NT2/D1 (cell line): ENCODE measurements around the gene FOXC1.

Experiments
- SUZ12 ChIP-seq: IDR thresholded peaks from 2 replicates; pipeline ENCODE4 v1.6.1; 2011; ENCODE audit not compliant: insufficient read length, insufficient read depth; ENCODE audit errors: extremely low read depth
- YY1 ChIP-seq: IDR thresholded peaks from 2 replicates; pipeline ENCODE4 v1.6.1; 2011; ENCODE audit not compliant: insufficient read length, insufficient read depth

DNA sequence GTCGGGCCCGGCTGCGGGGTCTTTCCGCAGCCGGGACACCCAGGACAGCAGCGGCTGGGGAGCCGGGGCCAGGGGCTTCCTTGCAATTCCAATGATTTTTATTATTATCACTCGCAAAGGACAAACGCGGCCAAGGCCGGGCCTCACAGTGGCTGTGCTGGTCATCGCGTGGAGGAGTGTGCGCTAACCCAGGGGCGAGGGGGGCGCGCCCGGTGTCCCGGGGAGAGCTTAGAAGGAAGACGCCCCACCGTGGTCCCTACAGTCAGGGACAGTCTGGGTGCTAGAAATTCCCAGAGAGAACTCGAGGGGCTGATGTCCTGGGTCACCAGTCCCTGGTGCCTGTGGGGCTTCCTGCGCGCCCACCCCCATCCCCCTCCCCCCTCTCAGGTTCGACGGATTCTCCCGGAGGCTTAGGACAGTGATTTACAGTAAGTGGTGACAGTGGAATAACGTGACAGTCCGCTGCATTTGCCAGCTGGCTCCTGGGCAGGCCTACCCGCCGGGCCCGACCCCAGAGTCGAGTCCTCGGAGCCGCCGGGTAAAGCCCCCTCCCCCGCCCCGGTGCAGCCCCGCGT is 9.5 kb downstream of the FOXC1 start:
- TF ChIP-seq YY1 (no peak), SUZ12 (no peak)
